Neural progenitor cell (in vitro differentiated cells): ENCODE measurements around the gene RORC. TPM values are rescaled to one million over a fixed set of nuclear protein-coding genes. Genes with fewer than 3 reads are reported as not detected.

Experiments
- DNase-seq: peaks from one replicate; pipeline ENCODE4 v3.0.0-alpha.2; 2016; ENCODE audit warnings: low spot score
- H2AFZ ChIP-seq: fragments of 200-600 bp; sonication (generic); replicated peaks from 2 replicates; pipeline ENCODE4 v1.6.1; 2016; ENCODE audit warnings: antibody characterized with exemption
- H3F3A ChIP-seq: fragments of 200-600 bp; sonication (generic); 2 replicates; pipeline ENCODE4 v1.6.1; 2016; ENCODE audit warnings: antibody characterized with exemption, low read depth
- H3K27ac ChIP-seq: fragments of 200-600 bp; sonication (generic); 2 replicates; pipeline ENCODE4 v1.5.1; 2016; ENCODE audit warnings: mild to moderate bottlenecking
- H3K27me3 ChIP-seq: fragments of 200-600 bp; sonication (generic); 2 replicates; pipeline ENCODE4 v1.6.1; 2016; ENCODE audit warnings: mild to moderate bottlenecking, moderate library complexity
- H3K36me3 ChIP-seq: fragments of 200-600 bp; sonication (generic); 2 replicates; pipeline ENCODE4 v1.5.1; 2016
- H3K4me1 ChIP-seq: fragments of 200-600 bp; sonication (generic); 2 replicates; pipeline ENCODE4 v1.6.1; 2016; ENCODE audit warnings: mixed run types
- H3K4me2 ChIP-seq: fragments of 200-600 bp; sonication (generic); 2 replicates; pipeline ENCODE4 v1.6.1; 2016
- H3K4me3 ChIP-seq: fragments of 200-600 bp; sonication (generic); 2 replicates; pipeline ENCODE4 v1.5.1; 2016
- H3K79me2 ChIP-seq: fragments of 200-600 bp; sonication (generic); 2 replicates; pipeline ENCODE4 v1.6.1; 2016; ENCODE audit warnings: low read depth
- H3K9ac ChIP-seq: fragments of 200-600 bp; sonication (generic); 2 replicates; pipeline ENCODE4 v1.6.1; 2016
- H3K9me3 ChIP-seq: fragments of 200-600 bp; sonication (generic); 2 replicates; pipeline ENCODE4 v1.5.1; 2016; ENCODE audit warnings: low read depth
- H4K20me1 ChIP-seq: fragments of 200-600 bp; sonication (generic); 2 replicates; pipeline ENCODE4 v1.6.1; 2016; ENCODE audit warnings: low read depth
- H3K27ac Mint-ChIP-seq: 3 replicates; pipeline ENCODE4 v1.8.0; 2021; ENCODE audit warnings: mixed read lengths
- H3K27me3 Mint-ChIP-seq: 2 replicates; pipeline ENCODE4 v1.8.0; 2022; ENCODE audit warnings: low read depth, mild to moderate bottlenecking, inconsistent platforms, moderate library complexity, mixed read lengths; ENCODE audit not compliant: insufficient read depth
- H3K36me3 Mint-ChIP-seq: 3 replicates; pipeline ENCODE4 v1.8.0; 2021; ENCODE audit warnings: mixed read lengths
- H3K4me1 Mint-ChIP-seq: 3 replicates; pipeline ENCODE4 v1.8.0; 2021; ENCODE audit warnings: mixed read lengths
- H3K4me3 Mint-ChIP-seq: 3 replicates; pipeline ENCODE4 v1.8.0; 2021; ENCODE audit warnings: mild to moderate bottlenecking, moderate library complexity, mixed read lengths
- H3K9me3 Mint-ChIP-seq: 3 replicates; pipeline ENCODE4 v1.8.0; 2020; ENCODE audit warnings: mixed read lengths
- CTCF ChIP-seq: fragments of 200-600 bp; sonication (generic); IDR thresholded peaks from 2 replicates; pipeline ENCODE4 v1.5.1; 2017; ENCODE audit warnings: antibody characterized with exemption, mild to moderate bottlenecking
- EZH2 ChIP-seq: fragments of 200-600 bp; sonication (generic); IDR thresholded peaks from 2 replicates; pipeline ENCODE4 v1.6.1; 2017; ENCODE audit warnings: antibody characterized with exemption, mild to moderate bottlenecking, moderate library complexity
- EZH2phosphoT487 ChIP-seq: fragments of 200-600 bp; sonication (generic); IDR thresholded peaks from 2 replicates; pipeline ENCODE4 v1.6.1; 2017; ENCODE audit warnings: antibody characterized with exemption
- total RNA-seq: library from RNA; depleted of rRNA; stranded (reverse); fragments of >200 nt; gene quantifications from 2 replicates; pipeline ENCODE4 v1.2.3, GENCODE V29; 2015; ENCODE audit warnings: low replicate concordance

Gene RORC
- total RNA-seq, 1 donor from 2014 or later: not detected

DNA sequence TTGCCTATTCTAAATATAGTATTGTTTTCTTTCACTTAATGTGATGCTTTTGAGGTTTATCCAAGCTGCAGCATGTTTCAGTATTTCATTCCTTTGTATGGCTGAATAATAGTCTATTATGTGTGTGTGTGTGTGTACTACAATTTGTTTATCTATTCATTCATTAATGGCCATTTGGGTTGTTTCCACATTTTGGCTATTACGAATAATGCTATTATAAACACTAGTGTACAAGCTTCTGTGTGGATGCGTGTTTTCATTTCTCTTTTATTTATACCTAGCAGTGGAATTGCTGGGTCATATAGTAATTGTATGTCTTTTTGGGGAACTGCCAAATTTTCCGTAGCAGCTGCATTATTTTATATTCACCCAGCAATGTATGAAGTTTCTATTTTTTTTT is 36.9 kb upstream of the RORC start:
- H3K9ac ChIP-seq: no peak overlapping the region
- H3K4me2 ChIP-seq: no peak overlapping the region
- H3K36me3 Mint-ChIP-seq: no peaks in the 10 kb centered on the region
- peaks cover 2% of the 10 kb centered on the region for H3K27me3 Mint-ChIP-seq
- no peak overlapping the region for H3K27ac ChIP-seq
- H3K4me1 ChIP-seq: peaks cover 14% of the 10 kb centered on the region
- DNase-seq: no peak
- H3K4me3 ChIP-seq: no peak overlapping the region
- peaks cover 9% of the 10 kb centered on the region for H3K4me1 Mint-ChIP-seq
- H3K9me3 Mint-ChIP-seq: no peaks in the 10 kb centered on the region
- H3K27me3 ChIP-seq: peaks cover 20% of the 10 kb centered on the region
- no peaks in the 10 kb centered on the region for H4K20me1 ChIP-seq
- H2AFZ ChIP-seq: no peak overlapping the region
- H3K27ac Mint-ChIP-seq: no peak overlapping the region
- no peaks in the 10 kb centered on the region for H3K79me2 ChIP-seq
- TF ChIP-seq EZH2 (no peak), CTCF (no peak), EZH2phosphoT487 (no peak)
- no peaks in the 10 kb centered on the region for H3K36me3 ChIP-seq
- H3K9me3 ChIP-seq: no peaks in the 10 kb centered on the region
- peaks cover 6% of the 10 kb centered on the region for H3F3A ChIP-seq
- no peak overlapping the region for H3K4me3 Mint-ChIP-seq

- no peaks in the 10 kb centered on the region for H3K9me3 ChIP-seq
- Mint-ChIP-seq H3K9me3 (no peaks in the 10 kb centered on the region), H3K4me3 (no peak overlapping the region), H3K27ac (no peak overlapping the region), H3K27me3 (peaks cover 3% of the 10 kb centered on the region), H3K36me3 (no peaks in the 10 kb centered on the region), H3K4me1 (peaks cover 7% of the 10 kb centered on the region)
- H3K9ac ChIP-seq: no peak overlapping the region
- no peak for DNase-seq
- no peaks in the 10 kb centered on the region for H4K20me1 ChIP-seq
- H2AFZ ChIP-seq: no peak overlapping the region
- no peak overlapping the region for H3K4me3 ChIP-seq
- H3F3A ChIP-seq: peaks cover 6% of the 10 kb centered on the region
- H3K27ac ChIP-seq: no peak overlapping the region
- H3K36me3 ChIP-seq: no peaks in the 10 kb centered on the region
- peaks cover 26% of the 10 kb centered on the region for H3K27me3 ChIP-seq
- H3K79me2 ChIP-seq: no peaks in the 10 kb centered on the region
- no peak for TF ChIP-seq EZH2
- H3K4me1 ChIP-seq: peaks cover 14% of the 10 kb centered on the region
- no peak overlapping the region for H3K4me2 ChIP-seq
These were observed 36.3 kb upstream of the RORC start for GRCh38 chr1:151867765-151868411.

- H3K27ac Mint-ChIP-seq: no peak overlapping the region
- Histone ChIP-seq H3K4me1 (peaks cover 8% of the 10 kb centered on the region), H3K27ac (no peak overlapping the region), H3K4me3 (no peak overlapping the region), H3K9me3 (no peaks in the 10 kb centered on the region), H4K20me1 (no peaks in the 10 kb centered on the region), H3K4me2 (no peak overlapping the region), H3K9ac (no peak overlapping the region), H2AFZ (no peak overlapping the region), H3K36me3 (no peaks in the 10 kb centered on the region), H3K27me3 (peaks cover 30% of the 10 kb centered on the region), H3K79me2 (no peaks in the 10 kb centered on the region), H3F3A (peaks cover 5% of the 10 kb centered on the region)
- H3K36me3 Mint-ChIP-seq: no peaks in the 10 kb centered on the region
- H3K9me3 Mint-ChIP-seq: no peaks in the 10 kb centered on the region
- H3K27me3 Mint-ChIP-seq: peaks cover 6% of the 10 kb centered on the region
- TF ChIP-seq EZH2phosphoT487 (no peak), EZH2 (no peak), CTCF (no peak)
- no peak for DNase-seq
- H3K4me1 Mint-ChIP-seq: peaks cover 5% of the 10 kb centered on the region
- no peak overlapping the region for H3K4me3 Mint-ChIP-seq
These were observed 35.7 kb upstream of the RORC start for GRCh38 chr1:151867321-151867720.

GRCh38 chr1:151864411-151864810 is 32.8 kb upstream of the RORC start:
- TF ChIP-seq CTCF: no peak
- peaks cover 5% of the 10 kb centered on the region for H3K27me3 Mint-ChIP-seq

More at GRCh38 chr1:151864411-151864810, 32.8 kb upstream of the RORC start:
- no peaks in the 10 kb centered on the region for H3K36me3 ChIP-seq
- Mint-ChIP-seq H3K4me1 (peaks cover 3% of the 10 kb centered on the region), H3K4me3 (no peak overlapping the region), H3K9me3 (no peaks in the 10 kb centered on the region), H3K36me3 (no peaks in the 10 kb centered on the region), H3K27ac (no peak overlapping the region)
- H3K4me3 ChIP-seq: no peak overlapping the region
- H3K79me2 ChIP-seq: no peaks in the 10 kb centered on the region
- H3F3A ChIP-seq: no peaks in the 10 kb centered on the region
- no peak for DNase-seq
- H3K9me3 ChIP-seq: no peaks in the 10 kb centered on the region
- H4K20me1 ChIP-seq: no peaks in the 10 kb centered on the region
- H2AFZ ChIP-seq: no peak overlapping the region
- no peak overlapping the region for H3K27ac ChIP-seq
- no peak overlapping the region for H3K9ac ChIP-seq
- H3K27me3 ChIP-seq: peaks cover 30% of the 10 kb centered on the region
- no peak overlapping the region for H3K4me2 ChIP-seq
- no peaks in the 10 kb centered on the region for H3K4me1 ChIP-seq
